H9 (cell line): ENCODE results near the gene KIAA1671. TPM values are rescaled to one million over a fixed set of nuclear protein-coding genes. Genes with fewer than 3 reads are reported as not detected.

Experiments
- DNase-seq: peaks from one replicate; pipeline ENCODE4 v3.0.0-alpha.2; 2017
- H2AFZ ChIP-seq: one replicate; pipeline ENCODE4 v1.6.1; 2013; ENCODE audit warnings: mild to moderate bottlenecking, low read length, control low read depth, moderate library complexity
- H2AK5ac ChIP-seq: 2 replicates; pipeline ENCODE4 v1.6.1; 2013; ENCODE audit warnings: low read length, control low read depth, mixed read lengths; ENCODE audit not compliant: insufficient read length
- H2BK120ac ChIP-seq: one replicate; pipeline ENCODE4 v1.6.1; 2013; ENCODE audit warnings: low read depth, mild to moderate bottlenecking, low read length, control low read depth, inconsistent platforms; ENCODE audit not compliant: poor library complexity, severe bottlenecking
- H2BK12ac ChIP-seq: 2 replicates; pipeline ENCODE4 v1.6.1; 2013; ENCODE audit warnings: low read length, control low read depth, mixed read lengths, low read depth; ENCODE audit not compliant: insufficient read length
- H2BK15ac ChIP-seq: 2 replicates; pipeline ENCODE4 v1.6.1; 2013; ENCODE audit warnings: low read depth, low read length, control low read depth
- H2BK20ac ChIP-seq: one replicate; pipeline ENCODE4 v1.6.1; 2013; ENCODE audit warnings: low read depth, mild to moderate bottlenecking, low read length, control low read depth, inconsistent platforms; ENCODE audit not compliant: poor library complexity, severe bottlenecking
- H2BK5ac ChIP-seq: 2 replicates; pipeline ENCODE4 v1.6.1; 2013; ENCODE audit warnings: low read length, control low read depth, mixed read lengths; ENCODE audit not compliant: insufficient read length
- H3K14ac ChIP-seq: 2 replicates; pipeline ENCODE4 v1.6.1; 2013; ENCODE audit warnings: low read length, control low read depth; ENCODE audit not compliant: insufficient read depth
- H3K18ac ChIP-seq: 2 replicates; pipeline ENCODE4 v1.6.1; 2013; ENCODE audit warnings: low read depth, mild to moderate bottlenecking, mixed read lengths, low read length, control low read depth; ENCODE audit not compliant: insufficient read length
- H3K23ac ChIP-seq: 2 replicates; pipeline ENCODE4 v1.6.1; 2013; ENCODE audit warnings: low read length, control low read depth, mixed read lengths, low read depth; ENCODE audit not compliant: insufficient read length
- H3K23me2 ChIP-seq: 2 replicates; pipeline ENCODE4 v1.6.1; 2013; ENCODE audit warnings: low read depth, mild to moderate bottlenecking, mixed read lengths, low read length, control low read depth; ENCODE audit not compliant: insufficient read length, poor library complexity, severe bottlenecking
- H3K27ac ChIP-seq: 2 replicates; pipeline ENCODE4 v1.5.1; 2013; ENCODE audit warnings: low read length, control low read depth, mixed read lengths, low read depth; ENCODE audit not compliant: insufficient read length
- H3K27me3 ChIP-seq: 2 replicates; pipeline ENCODE4 v1.6.1; 2013; ENCODE audit warnings: low read length, control low read depth, inconsistent platforms; ENCODE audit not compliant: insufficient read depth
- H3K4ac ChIP-seq: 2 replicates; pipeline ENCODE4 v1.6.1; 2013; ENCODE audit warnings: low read depth, mild to moderate bottlenecking, control low read depth, inconsistent platforms, low read length, moderate library complexity
- H3K4me1 ChIP-seq: 2 replicates; pipeline ENCODE4 v1.6.1; 2013; ENCODE audit warnings: low read length, control low read depth, inconsistent platforms; ENCODE audit not compliant: insufficient read depth
- H3K4me2 ChIP-seq: 2 replicates; pipeline ENCODE4 v1.6.1; 2013; ENCODE audit warnings: low read length, control low read depth, mixed read lengths; ENCODE audit not compliant: insufficient read length, insufficient read depth
- H3K56ac ChIP-seq: 2 replicates; pipeline ENCODE4 v1.6.1; 2013; ENCODE audit warnings: low read depth, mild to moderate bottlenecking, mixed read lengths, low read length, control low read depth; ENCODE audit not compliant: insufficient read length
- H3K79me1 ChIP-seq: 2 replicates; pipeline ENCODE4 v1.6.1; 2013; ENCODE audit warnings: low read depth, mild to moderate bottlenecking, moderate library complexity, low read length, control low read depth, inconsistent platforms; ENCODE audit not compliant: insufficient read depth, poor library complexity, severe bottlenecking
- H3K79me2 ChIP-seq: 2 replicates; pipeline ENCODE4 v1.6.1; 2013; ENCODE audit warnings: low read length, control low read depth, inconsistent platforms; ENCODE audit not compliant: insufficient read depth
- H3K9ac ChIP-seq: 2 replicates; pipeline ENCODE4 v1.6.1; 2013; ENCODE audit warnings: low read length, control low read depth, mixed read lengths; ENCODE audit not compliant: insufficient read length; ENCODE audit errors: extremely low read depth
- H3K9me3 ChIP-seq: one replicate; pipeline ENCODE4 v1.6.1; 2013; ENCODE audit warnings: low read depth, low read length, inconsistent platforms; ENCODE audit not compliant: control insufficient read depth
- H3T11ph ChIP-seq: one replicate; pipeline ENCODE4 v1.6.1; 2013; ENCODE audit warnings: mild to moderate bottlenecking, low read length, control low read depth, inconsistent platforms
- H4K20me1 ChIP-seq: one replicate; pipeline ENCODE4 v1.6.1; 2013; ENCODE audit not compliant: control insufficient read depth, insufficient read length, insufficient read depth
- H4K5ac ChIP-seq: 2 replicates; pipeline ENCODE4 v1.6.1; 2013; ENCODE audit warnings: low read depth, mild to moderate bottlenecking, mixed read lengths, low read length, control low read depth; ENCODE audit not compliant: insufficient read length
- H4K8ac ChIP-seq: replicated peaks from 2 replicates; pipeline ENCODE4 v1.6.1; 2013; ENCODE audit warnings: low read length, control low read depth, mixed read lengths, low read depth; ENCODE audit not compliant: insufficient read length
- H4K91ac ChIP-seq: 2 replicates; pipeline ENCODE4 v1.6.1; 2013; ENCODE audit warnings: low read depth, mild to moderate bottlenecking, moderate library complexity, mixed read lengths, low read length, control low read depth; ENCODE audit not compliant: insufficient read length
- H3K27ac Mint-ChIP-seq, 3 experiments: 2 replicates in 2 of 3; 3 replicates in 1 of 3; pipeline ENCODE4 v1.8.0; 2020 to 2021; ENCODE audit warnings: mixed read lengths in 3 of 3, mild to moderate bottlenecking in 1 of 3, moderate library complexity in 1 of 3
- H3K27me3 Mint-ChIP-seq: 2 replicates; pipeline ENCODE4 v1.8.0; 2021; ENCODE audit warnings: low read depth, mild to moderate bottlenecking, moderate library complexity, mixed read lengths
- H3K36me3 Mint-ChIP-seq, 3 experiments: 2 replicates in 2 of 3; 3 replicates in 1 of 3; pipeline ENCODE4 v1.8.0; 2020 to 2021; ENCODE audit warnings: low read depth in 3 of 3, mixed read lengths in 3 of 3; ENCODE audit not compliant: insufficient read depth in 1 of 3
- H3K4me1 Mint-ChIP-seq, 2 experiments: 2 replicates each; pipeline ENCODE4 v1.8.0; 2020; ENCODE audit warnings: mixed read lengths in 2 of 2
- H3K4me3 Mint-ChIP-seq, 2 experiments: 2 replicates in 1 of 2; 3 replicates in 1 of 2; pipeline ENCODE4 v1.8.0; 2020 to 2021; ENCODE audit warnings: mild to moderate bottlenecking in 2 of 2, mixed read lengths in 2 of 2, moderate library complexity in 1 of 2
- H3K9me3 Mint-ChIP-seq, 2 experiments: 2 replicates in 1 of 2; 3 replicates in 1 of 2; pipeline ENCODE4 v1.8.0; 2020; ENCODE audit warnings: mild to moderate bottlenecking in 2 of 2, mixed read lengths in 2 of 2, moderate library complexity in 1 of 2
- WGBS: extraction: QIAGEN DNeasy Blood & Tissue Kit; methylation state at CpG from one replicate; pipeline ENCODE4 v1.1.7; 2013; ENCODE audit warnings: missing lambda C conversion rate, low lambda C conversion rate, mixed read lengths; ENCODE audit not compliant: insufficient read length; ENCODE audit errors: extremely low coverage; 5-methylcytosine and 5-hydroxymethylcytosine counted together
- total RNA-seq: library from RNA; stranded (reverse); gene quantifications from 2 replicates; pipeline ENCODE4 v1.2.1, GENCODE V29; 2021
- TF ChIP-seq, protein P1 (sequence below): fragments of 200-600 bp; sonication (generic); conservative IDR thresholded peaks from 3 replicates; pipeline ENCODE4 v1.8.0; 2021; ENCODE audit warnings: antibody characterized with exemption, mild to moderate bottlenecking

Gene KIAA1671
- total RNA-seq, 1 experiment from 2014 or later = 22.6 TPM

DNA sequence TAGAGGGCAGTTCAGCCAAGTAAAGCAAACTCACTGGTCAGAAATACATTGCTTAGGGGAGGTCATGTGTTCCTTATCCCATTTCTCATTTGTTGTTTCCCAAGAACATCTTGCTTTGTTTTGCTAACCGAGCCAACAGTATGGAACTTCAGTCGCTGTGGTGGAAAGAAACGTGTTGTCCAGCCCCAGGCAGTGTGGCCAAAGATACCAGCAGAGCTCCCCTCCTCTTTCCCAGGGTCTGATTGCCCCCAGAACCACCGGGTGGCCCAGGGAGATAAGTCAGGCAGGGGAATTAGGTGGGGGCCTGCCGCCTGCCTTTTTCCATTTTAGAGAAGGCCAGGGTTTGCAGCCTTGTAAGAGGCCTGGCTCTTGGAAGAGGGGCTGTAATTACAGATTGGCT, 148.4 kb downstream of the KIAA1671 start:
- Mint-ChIP-seq H3K36me3 (no peaks in the 10 kb centered on the region; a peak in 1 of 7 replicates), H3K4me1 (peaks cover 24 to 31% of the 10 kb centered on the region in 2 experiments), H3K27me3 (no peaks in the 10 kb centered on the region), H3K27ac (peak overlapping the region in 2 of 3 experiments; percentile 32 to 93; a peak in 3 of 7 replicates), H3K4me3 (no peak overlapping the region), H3K9me3 (no peaks in the 10 kb centered on the region)
- H3K23ac ChIP-seq = no peak overlapping the region
- peak overlapping the region; percentile 17 for H3K18ac ChIP-seq
- no peaks in the 10 kb centered on the region for H3K27me3 ChIP-seq
- no peaks in the 10 kb centered on the region for H3K79me2 ChIP-seq
- H2BK12ac ChIP-seq = no peak overlapping the region
- DNase-seq = no peak
- WGBS = no CpG with 5 or more reads among the region's 5 CpGs
- no peak overlapping the region for H3K56ac ChIP-seq
- H4K8ac ChIP-seq = no peak overlapping the region
- H3K4me2 ChIP-seq = no peak overlapping the region
- H2BK15ac ChIP-seq = no peak overlapping the region
- H2BK20ac ChIP-seq = no peak overlapping the region
- no peak overlapping the region for H4K91ac ChIP-seq
- no peak overlapping the region for H3K27ac ChIP-seq
- TF ChIP-seq, protein P1, sequence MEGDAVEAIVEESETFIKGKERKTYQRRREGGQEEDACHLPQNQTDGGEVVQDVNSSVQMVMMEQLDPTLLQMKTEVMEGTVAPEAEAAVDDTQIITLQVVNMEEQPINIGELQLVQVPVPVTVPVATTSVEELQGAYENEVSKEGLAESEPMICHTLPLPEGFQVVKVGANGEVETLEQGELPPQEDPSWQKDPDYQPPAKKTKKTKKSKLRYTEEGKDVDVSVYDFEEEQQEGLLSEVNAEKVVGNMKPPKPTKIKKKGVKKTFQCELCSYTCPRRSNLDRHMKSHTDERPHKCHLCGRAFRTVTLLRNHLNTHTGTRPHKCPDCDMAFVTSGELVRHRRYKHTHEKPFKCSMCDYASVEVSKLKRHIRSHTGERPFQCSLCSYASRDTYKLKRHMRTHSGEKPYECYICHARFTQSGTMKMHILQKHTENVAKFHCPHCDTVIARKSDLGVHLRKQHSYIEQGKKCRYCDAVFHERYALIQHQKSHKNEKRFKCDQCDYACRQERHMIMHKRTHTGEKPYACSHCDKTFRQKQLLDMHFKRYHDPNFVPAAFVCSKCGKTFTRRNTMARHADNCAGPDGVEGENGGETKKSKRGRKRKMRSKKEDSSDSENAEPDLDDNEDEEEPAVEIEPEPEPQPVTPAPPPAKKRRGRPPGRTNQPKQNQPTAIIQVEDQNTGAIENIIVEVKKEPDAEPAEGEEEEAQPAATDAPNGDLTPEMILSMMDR = no peak
- no peaks in the 10 kb centered on the region for H4K20me1 ChIP-seq
- no peak overlapping the region for H3K9ac ChIP-seq
- no peak overlapping the region for H2BK120ac ChIP-seq
- no peaks in the 10 kb centered on the region for H3K23me2 ChIP-seq
- H4K5ac ChIP-seq = no peak overlapping the region
- peaks cover 3% of the 10 kb centered on the region; the same call in 1 of the 2 replicates for H3K4me1 ChIP-seq
- no peak overlapping the region for H2BK5ac ChIP-seq
- H2AK5ac ChIP-seq = no peak overlapping the region
- H3K14ac ChIP-seq = no peak overlapping the region
- H3K4ac ChIP-seq = no peak overlapping the region
- no peaks in the 10 kb centered on the region for H3K9me3 ChIP-seq
- H2AFZ ChIP-seq = no peak overlapping the region
- H3K79me1 ChIP-seq = no peaks in the 10 kb centered on the region
- H3T11ph ChIP-seq = no peak overlapping the region
